Glutamatergic neuron (in vitro differentiated cells): ENCODE results near the gene SERPINB5. TPM values are rescaled to one million over a fixed set of nuclear protein-coding genes. Genes with fewer than 3 reads are reported as not detected.

Source experiments
- DNase-seq: peaks from one replicate; pipeline ENCODE4 v3.0.0; 2022
- H3K27ac Mint-ChIP-seq: one replicate; pipeline ENCODE4 v1.8.0; 2020; ENCODE audit warnings: mild to moderate bottlenecking, mixed read lengths, inconsistent platforms; ENCODE audit not compliant: unreplicated experiment
- H3K27me3 Mint-ChIP-seq: one replicate; pipeline ENCODE4 v1.8.0; 2020; ENCODE audit warnings: mild to moderate bottlenecking, moderate library complexity, mixed read lengths, inconsistent platforms; ENCODE audit not compliant: unreplicated experiment
- H3K36me3 Mint-ChIP-seq: one replicate; pipeline ENCODE4 v1.8.0; 2020; ENCODE audit warnings: mild to moderate bottlenecking, mixed read lengths, inconsistent platforms; ENCODE audit not compliant: unreplicated experiment
- H3K4me1 Mint-ChIP-seq: one replicate; pipeline ENCODE4 v1.8.0; 2020; ENCODE audit warnings: mild to moderate bottlenecking, low read depth, mixed read lengths, inconsistent platforms; ENCODE audit not compliant: unreplicated experiment
- H3K4me3 Mint-ChIP-seq: one replicate; pipeline ENCODE4 v1.8.0; 2020; ENCODE audit warnings: mild to moderate bottlenecking, mixed read lengths, inconsistent platforms; ENCODE audit not compliant: unreplicated experiment
- H3K9me3 Mint-ChIP-seq: one replicate; pipeline ENCODE4 v1.8.0; 2020; ENCODE audit warnings: mild to moderate bottlenecking, moderate library complexity, mixed read lengths, inconsistent platforms; ENCODE audit not compliant: unreplicated experiment
- total RNA-seq: library from RNA; stranded (reverse); fragmentation: NEBNext Ultra II Directional; extraction: Animal tissue kit (Norgen Biotek cat#: 25700); gene quantifications from one replicate; pipeline ENCODE4 v1.2.1, GENCODE V29; 2021; ENCODE audit not compliant: unreplicated experiment
- TF ChIP-seq, protein P1 (sequence below): fragments of 200-600 bp; sonication (generic); IDR thresholded peaks from one replicate; pipeline ENCODE4 v1.5.0; 2021; ENCODE audit not compliant: partially characterized antibody, unreplicated experiment

Gene SERPINB5
- total RNA-seq, 1 donor from 2014 or later: not detected

DNA sequence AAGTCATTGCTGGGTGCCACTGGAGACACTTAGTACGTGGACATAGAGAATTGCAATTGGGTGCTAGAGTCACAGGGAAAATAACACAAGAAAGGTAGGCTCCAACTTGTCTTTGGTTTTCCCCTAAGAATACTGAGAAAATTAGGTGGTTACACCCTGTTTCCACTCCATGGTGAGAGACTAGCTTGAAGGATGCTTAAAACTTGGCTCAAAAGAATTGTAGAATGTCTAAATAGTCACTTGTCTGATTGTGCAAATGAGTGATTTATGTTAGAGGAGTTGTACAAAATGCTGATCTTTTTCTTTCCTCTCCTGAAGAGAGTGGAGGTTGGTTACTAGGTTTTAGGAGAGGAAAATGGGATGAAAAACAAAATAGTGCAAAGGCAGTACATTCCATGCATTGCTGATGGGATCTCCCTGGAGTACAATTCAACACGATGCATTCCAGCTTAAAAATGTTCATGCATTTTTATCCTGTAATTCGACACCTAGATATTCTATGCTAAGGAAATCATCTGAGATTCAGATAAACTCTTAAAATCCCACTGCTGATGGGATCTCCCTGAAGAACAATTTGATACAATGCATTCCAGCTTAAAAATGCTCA lies 63.2 kb downstream of the SERPINB5 start:
- H3K27ac Mint-ChIP-seq: no peak overlapping the region
- H3K9me3 Mint-ChIP-seq: no peaks in the 10 kb centered on the region
- H3K4me1 Mint-ChIP-seq: no peaks in the 10 kb centered on the region
- DNase-seq: no peak
- no peak overlapping the region for H3K4me3 Mint-ChIP-seq
- peaks cover 2% of the 10 kb centered on the region for H3K27me3 Mint-ChIP-seq
- H3K36me3 Mint-ChIP-seq: no peaks in the 10 kb centered on the region
- TF ChIP-seq, protein P1, sequence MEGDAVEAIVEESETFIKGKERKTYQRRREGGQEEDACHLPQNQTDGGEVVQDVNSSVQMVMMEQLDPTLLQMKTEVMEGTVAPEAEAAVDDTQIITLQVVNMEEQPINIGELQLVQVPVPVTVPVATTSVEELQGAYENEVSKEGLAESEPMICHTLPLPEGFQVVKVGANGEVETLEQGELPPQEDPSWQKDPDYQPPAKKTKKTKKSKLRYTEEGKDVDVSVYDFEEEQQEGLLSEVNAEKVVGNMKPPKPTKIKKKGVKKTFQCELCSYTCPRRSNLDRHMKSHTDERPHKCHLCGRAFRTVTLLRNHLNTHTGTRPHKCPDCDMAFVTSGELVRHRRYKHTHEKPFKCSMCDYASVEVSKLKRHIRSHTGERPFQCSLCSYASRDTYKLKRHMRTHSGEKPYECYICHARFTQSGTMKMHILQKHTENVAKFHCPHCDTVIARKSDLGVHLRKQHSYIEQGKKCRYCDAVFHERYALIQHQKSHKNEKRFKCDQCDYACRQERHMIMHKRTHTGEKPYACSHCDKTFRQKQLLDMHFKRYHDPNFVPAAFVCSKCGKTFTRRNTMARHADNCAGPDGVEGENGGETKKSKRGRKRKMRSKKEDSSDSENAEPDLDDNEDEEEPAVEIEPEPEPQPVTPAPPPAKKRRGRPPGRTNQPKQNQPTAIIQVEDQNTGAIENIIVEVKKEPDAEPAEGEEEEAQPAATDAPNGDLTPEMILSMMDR: no peak

DNA sequence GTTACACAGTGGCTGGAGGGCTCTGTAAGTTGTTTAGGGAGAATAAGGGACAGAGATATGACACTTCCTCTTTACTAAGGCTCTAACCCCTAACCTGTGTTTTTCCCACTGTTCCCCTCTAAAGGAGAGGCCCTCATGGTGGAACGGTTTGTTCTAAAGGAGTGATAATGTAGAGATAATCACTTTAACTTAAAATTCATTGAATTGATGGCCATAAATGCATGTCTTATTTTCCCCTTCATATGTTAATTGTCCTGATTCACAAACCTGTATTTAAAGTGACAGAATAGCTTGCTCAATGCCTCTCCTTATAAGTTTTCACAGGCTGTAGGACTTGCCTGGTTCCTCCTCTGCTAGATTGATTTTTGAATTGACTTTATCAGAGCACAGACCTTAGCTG lies 65.3 kb downstream of the SERPINB5 start, which contains the start of gene SERPINB12:
Gene SERPINB12, plus strand, starts transcription at position 301 of the 400 bp plus-strand sequence. CDS start 13,791 bp downstream, outside the sequence.
- Mint-ChIP-seq H3K27ac (no peak within 1 kb of the TSS), H3K4me3 (no peak within 1 kb of the TSS), H3K27me3 (peaks cover 2% of the 10 kb centered on the region), H3K36me3 (no peaks in the 10 kb centered on the region), H3K4me1 (no peaks in the 10 kb centered on the region), H3K9me3 (no peaks in the 10 kb centered on the region)
- TF ChIP-seq, protein P1: no peak
- DNase-seq: no peak

DNA sequence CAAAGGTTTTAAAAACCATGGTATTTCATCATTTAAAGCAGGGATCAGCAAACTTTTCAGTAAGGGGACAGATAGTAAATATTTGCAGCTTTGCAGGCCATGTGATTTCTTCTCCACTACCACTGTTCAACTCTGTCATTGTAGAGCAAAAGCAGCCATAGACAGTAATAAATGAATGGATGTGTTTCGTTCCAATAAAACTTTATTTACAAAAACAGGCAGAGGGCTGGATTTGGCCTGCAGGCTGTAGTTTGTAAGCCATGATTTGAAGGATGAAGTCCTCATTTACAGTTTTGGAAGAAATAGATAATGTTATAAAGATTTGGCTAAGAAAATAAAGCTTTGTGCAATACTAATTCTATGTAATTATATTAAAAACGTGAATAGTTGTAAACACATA lies 67.3 kb downstream of the SERPINB5 start:
- no peaks in the 10 kb centered on the region for H3K36me3 Mint-ChIP-seq
- no peak overlapping the region for H3K4me3 Mint-ChIP-seq
- no peaks in the 10 kb centered on the region for H3K4me1 Mint-ChIP-seq
- no peak overlapping the region for H3K27ac Mint-ChIP-seq
- no peak for DNase-seq
- TF ChIP-seq, protein P1: no peak
- no peaks in the 10 kb centered on the region for H3K9me3 Mint-ChIP-seq
- peaks cover 2% of the 10 kb centered on the region for H3K27me3 Mint-ChIP-seq

DNA sequence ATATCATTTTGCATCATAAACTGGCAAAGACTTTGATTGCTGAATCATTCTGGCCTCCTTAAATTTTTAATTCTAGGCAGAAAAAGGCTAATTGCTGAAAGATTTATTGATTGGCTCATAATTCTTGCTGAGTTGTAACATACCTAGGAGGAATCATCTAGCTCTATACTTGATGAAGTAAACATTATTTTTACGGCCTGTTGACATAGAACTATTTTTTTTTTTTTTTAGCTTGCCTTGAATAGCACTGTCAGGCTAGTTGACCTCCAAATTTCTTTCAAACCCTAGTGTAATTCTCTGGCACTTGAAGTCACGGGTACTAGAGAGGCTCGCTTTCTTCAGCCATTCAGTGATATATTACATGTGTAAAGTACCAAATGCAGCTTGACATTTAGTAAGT lies 68.2 kb downstream of the SERPINB5 start:
- Mint-ChIP-seq H3K27ac (no peak overlapping the region), H3K9me3 (no peaks in the 10 kb centered on the region), H3K36me3 (no peaks in the 10 kb centered on the region), H3K4me1 (no peaks in the 10 kb centered on the region), H3K4me3 (no peak overlapping the region), H3K27me3 (peaks cover 2% of the 10 kb centered on the region)
- DNase-seq: no peak
- TF ChIP-seq, protein P1: no peak

DNA sequence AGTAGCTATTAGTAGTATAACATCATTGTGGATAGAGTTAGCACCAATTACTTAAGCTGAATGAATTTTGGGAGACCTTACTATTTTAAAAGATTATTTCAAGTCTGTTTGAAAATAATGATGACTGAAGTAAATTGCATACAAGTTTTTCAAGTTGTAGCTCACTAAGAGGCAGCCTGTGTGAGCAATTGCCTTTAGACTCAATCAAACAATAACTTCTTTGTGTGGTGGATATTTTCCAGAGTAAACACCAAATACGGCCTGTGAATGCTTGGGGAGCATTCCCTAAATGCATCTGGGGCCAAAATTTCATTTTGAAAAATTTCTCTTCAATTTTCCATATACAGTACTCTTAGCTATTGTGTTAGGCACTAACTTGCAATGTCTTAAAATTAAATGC lies 73.3 kb downstream of the SERPINB5 start:
- Mint-ChIP-seq H3K36me3 (no peaks in the 10 kb centered on the region), H3K4me3 (no peak overlapping the region), H3K9me3 (no peaks in the 10 kb centered on the region), H3K27me3 (no peaks in the 10 kb centered on the region), H3K4me1 (no peaks in the 10 kb centered on the region), H3K27ac (no peak overlapping the region)
- DNase-seq: no peak
- TF ChIP-seq, protein P1: no peak
